Trophoblast cell (in vitro differentiated cells and primary cell): ENCODE measurements around the gene SGMS1.
"Not testable (repeated sequence)": the region's sequence is repeated elsewhere in the genome, so short reads cannot be mapped to it uniquely, and the experiment has no call there.

Source experiments
- DNase-seq, 2 donors: peaks; one replicate each; pipeline ENCODE4 v3.0.0-alpha.2; 2016
- H2AFZ ChIP-seq: 2 replicates; pipeline ENCODE4 v1.6.1; 2013; ENCODE audit warnings: low read length, moderate library complexity, mild to moderate bottlenecking; ENCODE audit not compliant: insufficient read depth, poor library complexity
- H2AK5ac ChIP-seq: 2 replicates; pipeline ENCODE4 v1.6.1; 2013; ENCODE audit warnings: mild to moderate bottlenecking, low read length
- H2BK120ac ChIP-seq: 2 replicates; pipeline ENCODE4 v1.6.1; 2013; ENCODE audit warnings: low read length, mild to moderate bottlenecking, moderate library complexity; ENCODE audit not compliant: insufficient read depth, poor library complexity
- H2BK12ac ChIP-seq: 2 replicates; pipeline ENCODE4 v1.6.1; 2013; ENCODE audit warnings: mild to moderate bottlenecking, low read length, moderate library complexity
- H2BK5ac ChIP-seq: 2 replicates; pipeline ENCODE4 v1.6.1; 2013; ENCODE audit warnings: low read length, low read depth, moderate library complexity, mild to moderate bottlenecking; ENCODE audit not compliant: poor library complexity
- H3K14ac ChIP-seq: 2 replicates; pipeline ENCODE4 v1.6.1; 2013; ENCODE audit warnings: mild to moderate bottlenecking, low read length
- H3K18ac ChIP-seq: 2 replicates; pipeline ENCODE4 v1.6.1; 2013; ENCODE audit warnings: mild to moderate bottlenecking, low read length
- H3K23ac ChIP-seq: 2 replicates; pipeline ENCODE4 v1.6.1; 2013; ENCODE audit warnings: low read length
- H3K27ac ChIP-seq: 2 replicates; pipeline ENCODE4 v1.5.1; 2013; ENCODE audit warnings: low read depth, mild to moderate bottlenecking, inconsistent platforms, low read length, moderate library complexity
- H3K27me3 ChIP-seq: 2 replicates; pipeline ENCODE4 v1.6.1; 2013; ENCODE audit warnings: inconsistent platforms, mild to moderate bottlenecking, low read length, moderate library complexity; ENCODE audit not compliant: insufficient read depth
- H3K36me3 ChIP-seq, 2 experiments: 1 replicate in 1 of 2; 2 replicates in 1 of 2; pipeline ENCODE4 v1.6.1; 2013; ENCODE audit warnings: low read length in 2 of 2, mild to moderate bottlenecking in 2 of 2, moderate library complexity in 1 of 2; ENCODE audit not compliant: insufficient read depth in 2 of 2, control insufficient read depth in 1 of 2
- H3K4ac ChIP-seq: 2 replicates; pipeline ENCODE4 v1.6.1; 2013; ENCODE audit warnings: low read depth, mild to moderate bottlenecking, low read length, moderate library complexity
- H3K4me1 ChIP-seq, 2 experiments: 1 replicate in 1 of 2; 2 replicates in 1 of 2; pipeline ENCODE4 v1.6.1; 2013; ENCODE audit warnings: low read length in 2 of 2, mild to moderate bottlenecking in 2 of 2, moderate library complexity in 1 of 2; ENCODE audit not compliant: insufficient read depth in 2 of 2, control insufficient read depth in 1 of 2
- H3K4me2 ChIP-seq: 2 replicates; pipeline ENCODE4 v1.6.1; 2013; ENCODE audit warnings: inconsistent platforms, mild to moderate bottlenecking, low read length, moderate library complexity
- H3K4me3 ChIP-seq: 2 replicates; pipeline ENCODE4 v1.5.1; 2013; ENCODE audit warnings: mild to moderate bottlenecking, low read depth, low read length, inconsistent platforms
- H3K79me1 ChIP-seq: one replicate; pipeline ENCODE4 v1.6.1; 2013; ENCODE audit warnings: low read length
- H3K79me2 ChIP-seq: 2 replicates; pipeline ENCODE4 v1.6.1; 2013; ENCODE audit warnings: low read length, mild to moderate bottlenecking; ENCODE audit not compliant: control insufficient read depth, insufficient read depth, poor library complexity
- H3K9ac ChIP-seq: 2 replicates; pipeline ENCODE4 v1.6.1; 2013; ENCODE audit warnings: mild to moderate bottlenecking, low read length
- H3K9me3 ChIP-seq: 2 replicates; pipeline ENCODE4 v1.6.1; 2013; ENCODE audit warnings: low read depth, mild to moderate bottlenecking, control low read depth, inconsistent platforms, low read length; ENCODE audit not compliant: insufficient read depth
- H4K12ac ChIP-seq: 2 replicates; pipeline ENCODE4 v1.6.1; 2013; ENCODE audit warnings: low read depth, mild to moderate bottlenecking, low read length, moderate library complexity
- H4K8ac ChIP-seq: 2 replicates; pipeline ENCODE4 v1.6.1; 2013; ENCODE audit warnings: low read depth, mild to moderate bottlenecking, low read length, moderate library complexity
- H4K91ac ChIP-seq: one replicate; pipeline ENCODE4 v1.6.1; 2013; ENCODE audit warnings: low read depth, mild to moderate bottlenecking, low read length, moderate library complexity
- WGBS: extraction: QIAGEN DNeasy Blood & Tissue Kit; methylation state at CpG from one replicate; pipeline ENCODE4 v1.1.7; 2013; ENCODE audit warnings: missing lambda C conversion rate; ENCODE audit not compliant: insufficient read length, insufficient coverage; ENCODE audit errors: extremely low coverage; 5-methylcytosine and 5-hydroxymethylcytosine counted together

The SGMS1 gene

DNA sequence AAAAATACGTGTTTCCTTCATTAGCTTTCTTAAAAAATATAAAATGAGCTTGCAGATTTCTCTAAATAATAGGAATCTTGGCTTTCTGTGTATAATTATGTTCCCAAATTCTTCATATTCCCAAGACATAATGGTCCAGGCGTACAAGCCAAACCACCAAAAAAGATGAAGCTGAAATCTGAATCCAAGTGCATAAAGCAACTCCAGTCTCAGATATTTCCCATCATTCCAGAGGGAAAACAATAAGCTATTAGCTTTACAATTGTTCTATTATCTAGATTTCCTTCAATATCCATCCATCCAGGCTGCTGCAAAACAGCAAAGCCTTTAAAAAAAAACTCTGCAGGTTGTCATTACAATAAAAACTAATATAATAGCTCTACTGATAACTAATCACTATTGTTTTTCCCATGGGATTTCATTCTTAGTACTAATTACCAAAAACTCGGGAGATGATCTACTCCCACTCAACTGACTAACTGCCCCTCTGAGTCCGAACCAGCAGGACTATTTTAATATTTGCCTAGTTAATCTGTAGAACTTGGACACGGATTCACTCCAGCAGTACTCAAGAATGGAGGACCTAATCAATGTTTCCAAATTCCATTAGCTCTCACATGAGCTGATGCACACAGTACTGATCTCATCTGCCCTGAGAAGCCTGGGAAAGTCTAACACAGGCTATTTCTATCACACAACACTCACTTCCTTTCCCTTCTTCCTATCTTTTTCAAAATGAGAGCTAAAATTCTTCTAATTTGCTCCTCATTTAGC, 263.5 kb downstream of the SGMS1 start:
- Histone ChIP-seq H4K8ac (no peak overlapping the region), H3K4ac (no peak overlapping the region), H3K14ac (no peak overlapping the region), H3K27ac (no peak overlapping the region), H2BK5ac (no peak overlapping the region), H2AK5ac (no peak overlapping the region), H3K79me2 (no peaks in the 10 kb centered on the region), H2AFZ (no peak overlapping the region), H3K27me3 (no peaks in the 10 kb centered on the region), H3K9ac (no peak overlapping the region), H3K4me1 (no peaks in the 10 kb centered on the region), H3K4me2 (no peak overlapping the region), H2BK120ac (no peak overlapping the region), H3K9me3 (no peaks in the 10 kb centered on the region), H3K36me3 (no peaks in the 10 kb centered on the region), H3K18ac (no peak overlapping the region), H3K4me3 (no peak overlapping the region), H2BK12ac (no peak overlapping the region), H3K23ac (no peak overlapping the region), H3K79me1 (no peaks in the 10 kb centered on the region), H4K12ac (no peak overlapping the region), H4K91ac (no peak overlapping the region)
- no CpG with 5 or more reads among the region's 5 CpGs for WGBS
- DNase-seq, result no peak

DNA sequence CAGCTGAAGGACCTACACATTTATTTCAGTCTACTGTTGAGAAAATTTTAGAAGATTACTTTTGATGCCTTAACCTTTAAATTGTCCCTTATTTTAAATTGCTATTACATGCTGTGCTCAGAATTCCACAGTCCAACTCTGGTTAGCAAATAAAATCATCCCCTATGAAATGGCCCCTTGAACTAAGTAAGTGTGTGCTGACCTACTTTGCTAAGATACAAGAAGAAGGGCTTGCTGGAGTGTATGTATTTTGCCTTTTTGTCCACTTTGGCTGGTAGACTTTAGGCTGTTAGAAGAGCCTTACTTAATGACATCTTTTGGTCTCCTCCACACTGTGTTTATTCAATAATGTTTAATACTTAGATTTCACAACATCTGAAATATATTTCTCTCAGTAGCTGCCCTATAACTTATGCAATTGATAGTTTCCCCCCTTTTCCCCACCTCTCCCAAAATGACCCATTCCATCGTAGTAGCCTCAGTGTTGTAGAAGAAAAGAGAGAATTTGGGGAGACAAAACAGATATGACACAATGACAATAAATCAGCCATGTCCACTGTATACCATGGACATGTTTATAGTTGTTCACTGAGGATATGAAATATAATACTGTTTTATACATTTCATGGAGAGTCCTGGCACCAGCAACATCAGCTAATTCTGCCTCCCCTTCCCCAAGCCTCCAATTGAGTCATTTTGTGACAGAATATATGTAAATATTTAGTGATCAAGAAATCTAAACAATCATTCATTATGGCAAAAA, 264.6 kb downstream of the SGMS1 start:
- no peak overlapping the region for H3K14ac ChIP-seq
- no peak overlapping the region for H4K8ac ChIP-seq
- no peaks in the 10 kb centered on the region for H3K4me1 ChIP-seq
- H3K36me3 ChIP-seq, result no peaks in the 10 kb centered on the region
- DNase-seq, result no peak
- no peak overlapping the region for H2BK5ac ChIP-seq
- H2BK120ac ChIP-seq, result no peak overlapping the region
- H3K4ac ChIP-seq, result no peak overlapping the region
- H3K79me1 ChIP-seq, result no peaks in the 10 kb centered on the region
- no peak overlapping the region for H3K27ac ChIP-seq
- H3K79me2 ChIP-seq, result no peaks in the 10 kb centered on the region
- H3K9ac ChIP-seq, result no peak overlapping the region
- WGBS, result no CpG with 5 or more reads among the region's 1 CpG
- no peak overlapping the region for H3K4me2 ChIP-seq
- H3K9me3 ChIP-seq, result no peaks in the 10 kb centered on the region
- no peak overlapping the region for H3K4me3 ChIP-seq
- H4K12ac ChIP-seq, result no peak overlapping the region
- no peak overlapping the region for H2BK12ac ChIP-seq
- H4K91ac ChIP-seq, result no peak overlapping the region
- no peaks in the 10 kb centered on the region for H3K27me3 ChIP-seq
- no peak overlapping the region for H2AK5ac ChIP-seq
- no peak overlapping the region for H3K18ac ChIP-seq
- no peak overlapping the region for H2AFZ ChIP-seq
- no peak overlapping the region for H3K23ac ChIP-seq

DNA sequence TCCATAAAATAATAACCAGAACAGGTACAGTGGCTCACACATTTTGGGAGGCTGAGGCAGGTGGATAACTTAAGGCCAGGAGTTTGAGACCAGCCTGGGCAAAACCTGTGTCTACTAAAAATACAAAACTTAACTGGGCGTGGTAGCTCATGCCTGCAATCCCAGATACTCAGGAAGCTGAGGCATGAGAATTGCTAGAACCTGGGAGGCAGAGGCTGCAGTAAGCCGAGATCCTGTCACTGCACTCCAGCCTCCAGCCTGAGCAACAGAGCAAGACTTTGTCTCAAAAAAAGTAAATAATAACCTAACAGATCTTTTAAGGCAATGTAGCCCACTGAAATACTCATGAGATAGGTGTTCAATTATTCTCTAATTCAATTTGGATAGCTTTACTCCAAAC, 265.3 kb downstream of the SGMS1 start:
- Histone ChIP-seq H3K36me3 (no peaks in the 10 kb centered on the region), H3K4ac (no peak overlapping the region), H3K18ac (no peak overlapping the region), H2BK5ac (no peak overlapping the region), H3K9ac (no peak overlapping the region), H3K4me1 (no peaks in the 10 kb centered on the region), H4K12ac (no peak overlapping the region), H4K8ac (no peak overlapping the region), H2BK12ac (no peak overlapping the region), H3K27ac (no peak overlapping the region), H2AFZ (no peak overlapping the region), H3K4me3 (no peak overlapping the region), H3K23ac (no peak overlapping the region), H3K79me1 (no peaks in the 10 kb centered on the region), H3K27me3 (no peaks in the 10 kb centered on the region), H3K79me2 (no peaks in the 10 kb centered on the region), H3K9me3 (no peaks in the 10 kb centered on the region), H3K14ac (no peak overlapping the region), H2AK5ac (no peak overlapping the region), H2BK120ac (no peak overlapping the region), H3K4me2 (no peak overlapping the region), H4K91ac (no peak overlapping the region)
- WGBS, result no CpG with 5 or more reads among the region's 2 CpGs
- no peak for DNase-seq

DNA sequence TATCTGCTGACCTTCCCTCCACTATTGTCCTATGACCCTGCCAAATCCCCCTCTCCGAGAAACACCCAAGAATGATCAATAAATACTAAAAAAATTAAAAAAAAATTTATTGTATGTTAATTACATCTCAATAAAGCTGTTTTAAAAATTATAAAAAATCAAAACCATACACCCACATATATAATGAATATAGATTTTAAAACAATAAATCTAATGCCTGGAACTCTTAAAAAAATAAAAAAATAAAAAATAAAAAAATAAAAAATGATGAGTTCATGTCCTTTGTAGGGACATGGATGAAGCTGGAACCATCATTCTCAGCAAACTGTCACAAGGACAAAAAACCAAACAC, 267.3 kb downstream of the SGMS1 start:
- H4K12ac ChIP-seq, H3K23ac ChIP-seq, DNase-seq, H3K27me3 ChIP-seq, H3K79me1 ChIP-seq, H3K4me2 ChIP-seq, H2AK5ac ChIP-seq, H3K4me1 ChIP-seq, H3K79me2 ChIP-seq, H3K36me3 ChIP-seq, H4K8ac ChIP-seq, H3K9me3 ChIP-seq, H3K14ac ChIP-seq, H3K4me3 ChIP-seq, H2AFZ ChIP-seq, H2BK12ac ChIP-seq, H3K27ac ChIP-seq, H3K9ac ChIP-seq, H2BK5ac ChIP-seq, H3K18ac ChIP-seq, H2BK120ac ChIP-seq, H3K4ac ChIP-seq, H4K91ac ChIP-seq: not testable (repeated sequence)
- no CpG with 5 or more reads among the region's 1 CpG for WGBS
